DND-41 (cell line): Measurements from ENCODE around the gene TMCC1.

Experiments
- ATAC-seq: fragments of 200-7000 bp; cut with Tn5 transposase; 3 replicates; pipeline ENCODE4 v1.9.1; 2021; ENCODE audit warnings: low read depth; ENCODE audit not compliant: insufficient read depth
- DNase-seq: peaks from one replicate; pipeline ENCODE4 v3.0.0-alpha.2; 2020
- H2AFZ ChIP-seq: 2 replicates; pipeline ENCODE4 v1.6.0; 2012; ENCODE audit warnings: low read depth, low read length
- H3K27ac ChIP-seq: 2 replicates; pipeline ENCODE4 v1.5.1; 2012; ENCODE audit warnings: low read length, inconsistent platforms
- H3K27me3 ChIP-seq: fragments of 200-600 bp; sonication (generic); 2 replicates; pipeline ENCODE4 v1.6.0; 2012; ENCODE audit warnings: low read length, mild to moderate bottlenecking, inconsistent platforms; ENCODE audit not compliant: insufficient read depth, poor library complexity
- H3K36me3 ChIP-seq: 2 replicates; pipeline ENCODE4 v1.5.1; 2012; ENCODE audit warnings: low read length, inconsistent platforms; ENCODE audit not compliant: insufficient read depth
- H3K4me1 ChIP-seq: 2 replicates; pipeline ENCODE4 v1.5.1; 2012; ENCODE audit warnings: mild to moderate bottlenecking, low read length; ENCODE audit not compliant: insufficient read depth
- H3K4me2 ChIP-seq: 2 replicates; pipeline ENCODE4 v1.6.0; 2012; ENCODE audit warnings: mild to moderate bottlenecking, moderate library complexity, low read length, inconsistent platforms; ENCODE audit not compliant: insufficient read depth
- H3K4me3 ChIP-seq, 2 experiments: fragments of 200-600 bp in 1 of 2; shearing (Covaris generic) in 1 of 2; 2 replicates each; pipeline ENCODE4 v1.5.1; 2012 to 2016; ENCODE audit warnings: inconsistent platforms in 2 of 2, low read length in 2 of 2, mild to moderate bottlenecking in 2 of 2, low read depth in 1 of 2, moderate library complexity in 1 of 2
- H3K79me2 ChIP-seq: 2 replicates; pipeline ENCODE4 v1.6.0; 2012; ENCODE audit warnings: low read length, inconsistent platforms; ENCODE audit not compliant: insufficient read depth
- H3K9ac ChIP-seq: 2 replicates; pipeline ENCODE4 v1.6.0; 2012; ENCODE audit warnings: low read depth, mild to moderate bottlenecking, inconsistent platforms, low read length, moderate library complexity
- H3K9me3 ChIP-seq: 2 replicates; pipeline ENCODE4 v1.5.1; 2012; ENCODE audit warnings: low read length, moderate library complexity, mild to moderate bottlenecking, inconsistent platforms; ENCODE audit not compliant: insufficient read depth, severe bottlenecking
- H4K20me1 ChIP-seq: 2 replicates; pipeline ENCODE4 v1.6.0; 2012; ENCODE audit warnings: low read length; ENCODE audit not compliant: insufficient read depth
- CTCF ChIP-seq: IDR thresholded peaks from 2 replicates; pipeline ENCODE4 v1.5.1; 2012; ENCODE audit warnings: borderline replicate concordance, low read length, moderate library complexity, mild to moderate bottlenecking; ENCODE audit not compliant: poor library complexity, severe bottlenecking; ENCODE audit errors: extremely low read depth
- EZH2 ChIP-seq: IDR thresholded peaks from 3 replicates; pipeline ENCODE4 v1.6.1; 2012; ENCODE audit warnings: borderline replicate concordance, low read depth, mild to moderate bottlenecking, moderate library complexity, low read length, inconsistent platforms; ENCODE audit not compliant: severe bottlenecking

Gene TMCC1

GRCh38 chr3:129603991-129604749 lies 289.3 kb downstream of the TMCC1 start:
- peak overlapping the region; percentile 84 for H3K27ac ChIP-seq
- H3K4me2 ChIP-seq, result peak overlapping the region; percentile 100
- H3K36me3 ChIP-seq, result peaks cover 63% of the 10 kb centered on the region
- TF ChIP-seq CTCF (no peak), EZH2 (no peak)
- H3K27me3 ChIP-seq, result no peaks in the 10 kb centered on the region
- DNase-seq (peak; percentile 22), ATAC-seq (no peak)
- peak overlapping the region; percentile 80 to 100 for H3K4me3 ChIP-seq
- H3K4me1 ChIP-seq, result peaks cover 86% of the 10 kb centered on the region
- peak overlapping the region; percentile 92 for H3K9ac ChIP-seq
- H3K79me2 ChIP-seq, result peaks cover 79% of the 10 kb centered on the region
- no peak overlapping the region for H2AFZ ChIP-seq
- no peaks in the 10 kb centered on the region for H3K9me3 ChIP-seq
- peaks cover 69% of the 10 kb centered on the region for H4K20me1 ChIP-seq

GRCh38 chr3:129603561-129603942 lies 290.0 kb downstream of the TMCC1 start:
- Histone ChIP-seq H3K4me3 (peak overlapping the region; percentile 80 to 100; a peak in 3 of 4 replicates), H3K79me2 (peaks cover 85% of the 10 kb centered on the region), H3K4me2 (peak overlapping the region; percentile 100), H3K4me1 (peaks cover 86% of the 10 kb centered on the region), H3K9me3 (no peaks in the 10 kb centered on the region), H3K36me3 (peaks cover 69% of the 10 kb centered on the region), H3K27me3 (no peaks in the 10 kb centered on the region), H4K20me1 (peaks cover 75% of the 10 kb centered on the region), H2AFZ (no peak overlapping the region), H3K27ac (peak overlapping the region; percentile 84), H3K9ac (peak overlapping the region; percentile 92)
- ATAC-seq, result no peak
- TF ChIP-seq CTCF (no peak), EZH2 (no peak)
- no peak for DNase-seq

GRCh38 chr3:129602730-129603560 lies 290.6 kb downstream of the TMCC1 start:
- no peak overlapping the region for H2AFZ ChIP-seq
- H3K4me3 ChIP-seq, result peak overlapping the region; percentile 80 to 100; a peak in 3 of 4 replicates
- H3K79me2 ChIP-seq, result peaks cover 91% of the 10 kb centered on the region
- H4K20me1 ChIP-seq, result peaks cover 82% of the 10 kb centered on the region
- H3K27me3 ChIP-seq, result no peaks in the 10 kb centered on the region
- peak overlapping the region; percentile 92 for H3K9ac ChIP-seq
- peaks cover 75% of the 10 kb centered on the region for H3K36me3 ChIP-seq
- DNase-seq (peak; percentile 32), ATAC-seq (no peak)
- no peaks in the 10 kb centered on the region for H3K9me3 ChIP-seq
- peak overlapping the region; percentile 100 for H3K4me2 ChIP-seq
- TF ChIP-seq CTCF (no peak), EZH2 (no peak)
- peak overlapping the region; percentile 84 for H3K27ac ChIP-seq
- peaks cover 86% of the 10 kb centered on the region for H3K4me1 ChIP-seq
